DOHH2 (cell line): ENCODE data around the gene B4GALNT3.

Experiments
- H3F3A ChIP-seq: fragments of 200-600 bp; sonication (generic), shearing (Covaris generic); 2 replicates; pipeline ENCODE4 v1.6.0; 2016; ENCODE audit warnings: antibody characterized with exemption, mild to moderate bottlenecking; ENCODE audit not compliant: control insufficient read depth, insufficient read depth
- H3K27ac ChIP-seq: fragments of 200-600 bp; sonication (generic); 2 replicates; pipeline ENCODE4 v1.5.1; 2014; ENCODE audit warnings: low read depth, mild to moderate bottlenecking, low read length, moderate library complexity
- H3K27me3 ChIP-seq: fragments of 200-600 bp; sonication (generic); 2 replicates; pipeline ENCODE4 v1.6.1; 2014; ENCODE audit warnings: mild to moderate bottlenecking, low read length, mixed read lengths; ENCODE audit not compliant: control insufficient read depth
- H3K36me3 ChIP-seq: fragments of 200-600 bp; sonication (generic); 2 replicates; pipeline ENCODE4 v1.6.1; 2014; ENCODE audit warnings: mild to moderate bottlenecking, low read length, moderate library complexity, mixed read lengths; ENCODE audit not compliant: control insufficient read depth
- H3K4me1 ChIP-seq: fragments of 200-600 bp; sonication (generic); 2 replicates; pipeline ENCODE4 v1.6.1; 2014; ENCODE audit warnings: mild to moderate bottlenecking, low read length, mixed read lengths; ENCODE audit not compliant: control insufficient read depth
- H3K4me2 ChIP-seq: fragments of 200-600 bp; sonication (generic); 2 replicates; pipeline ENCODE4 v1.6.0; 2014; ENCODE audit warnings: mild to moderate bottlenecking, low read length, moderate library complexity
- H3K4me3 ChIP-seq: fragments of 200-600 bp; sonication (generic); 2 replicates; pipeline ENCODE4 v1.5.1; 2014; ENCODE audit warnings: mild to moderate bottlenecking, low read length, mixed read lengths
- H3K79me2 ChIP-seq: fragments of 200-600 bp; sonication (generic); 2 replicates; pipeline ENCODE4 v1.6.1; 2014; ENCODE audit warnings: mild to moderate bottlenecking, low read length, mixed read lengths; ENCODE audit not compliant: control insufficient read depth
- H3K9me2 ChIP-seq: fragments of 200-600 bp; sonication (generic); replicated peaks from 2 replicates; pipeline ENCODE4 v1.6.1; 2014; ENCODE audit warnings: mild to moderate bottlenecking, low read length, mixed read lengths; ENCODE audit not compliant: control insufficient read depth
- H3K9me3 ChIP-seq: fragments of 200-600 bp; sonication (generic); 2 replicates; pipeline ENCODE4 v1.6.1; 2014; ENCODE audit warnings: antibody characterized with exemption, low read length, mixed read lengths; ENCODE audit not compliant: control insufficient read depth, insufficient read depth
- H4K20me1 ChIP-seq: fragments of 200-600 bp; sonication (generic); 2 replicates; pipeline ENCODE4 v1.6.0; 2014; ENCODE audit warnings: low read depth, mild to moderate bottlenecking, antibody characterized with exemption, low read length, moderate library complexity; ENCODE audit not compliant: control insufficient read depth, insufficient read depth
- CTCF ChIP-seq: fragments of 200-600 bp; sonication (generic); IDR thresholded peaks from one replicate; pipeline ENCODE4 v1.5.1; 2014; ENCODE audit warnings: antibody characterized with exemption, mild to moderate bottlenecking, low read depth, low read length; ENCODE audit not compliant: poor library complexity, severe bottlenecking
- EZH2phosphoT487 ChIP-seq: fragments of 200-600 bp; sonication (generic); IDR thresholded peaks from 2 replicates; pipeline ENCODE4 v1.6.1; 2017; ENCODE audit warnings: borderline replicate concordance, mild to moderate bottlenecking, antibody characterized with exemption, low read length, moderate library complexity, mixed read lengths

Gene B4GALNT3

GRCh38 chr12:608921-609320 lies 149.2 kb downstream of the B4GALNT3 start:
- Histone ChIP-seq H4K20me1 (no peaks in the 10 kb centered on the region), H3K4me2 (no peak overlapping the region), H3K9me2 (no peaks in the 10 kb centered on the region), H3K79me2 (no peaks in the 10 kb centered on the region), H3K4me3 (no peak overlapping the region), H3K27me3 (peaks cover 3% of the 10 kb centered on the region; the same call in 1 of the 2 replicates), H3K27ac (no peak overlapping the region), H3K36me3 (no peaks in the 10 kb centered on the region), H3K9me3 (no peaks in the 10 kb centered on the region), H3K4me1 (peaks cover 16% of the 10 kb centered on the region), H3F3A (no peaks in the 10 kb centered on the region)
- TF ChIP-seq CTCF (no peak), EZH2phosphoT487 (no peak)

- H3K4me3 ChIP-seq, result no peak overlapping the region
- TF ChIP-seq CTCF (no peak), EZH2phosphoT487 (no peak)
- 0 out of 2 replicates have a peak, but pooled peaks cover under 1% of the 10 kb centered on the region for H3K27me3 ChIP-seq
- H3K27ac ChIP-seq, result no peak overlapping the region
- no peaks in the 10 kb centered on the region for H3K9me2 ChIP-seq
- no peaks in the 10 kb centered on the region for H3K36me3 ChIP-seq
- H3F3A ChIP-seq, result no peaks in the 10 kb centered on the region
- no peaks in the 10 kb centered on the region for H3K9me3 ChIP-seq
- no peaks in the 10 kb centered on the region for H3K79me2 ChIP-seq
- no peaks in the 10 kb centered on the region for H4K20me1 ChIP-seq
- H3K4me1 ChIP-seq, result peaks cover 26% of the 10 kb centered on the region
- no peak overlapping the region for H3K4me2 ChIP-seq
Observed at GRCh38 chr12:611721-612120, 152.0 kb downstream of the B4GALNT3 start.

GRCh38 chr12:612293-612692 lies 152.6 kb downstream of the B4GALNT3 start:
- TF ChIP-seq CTCF (no peak), EZH2phosphoT487 (no peak)
- H3K27ac ChIP-seq, result no peak overlapping the region
- no peak overlapping the region for H3K4me3 ChIP-seq
- H3K27me3 ChIP-seq, result no peaks in the 10 kb centered on the region
- no peaks in the 10 kb centered on the region for H3K9me3 ChIP-seq
- peaks cover 26% of the 10 kb centered on the region for H3K4me1 ChIP-seq
- no peaks in the 10 kb centered on the region for H3K36me3 ChIP-seq
- H4K20me1 ChIP-seq, result no peaks in the 10 kb centered on the region
- H3K79me2 ChIP-seq, result no peaks in the 10 kb centered on the region
- no peaks in the 10 kb centered on the region for H3K9me2 ChIP-seq
- H3F3A ChIP-seq, result no peaks in the 10 kb centered on the region
- H3K4me2 ChIP-seq, result no peak overlapping the region
